Stimulated activated CD8-positive, alpha-beta memory T cell treated with anti-CD3 and anti-CD28 coated beads, Interleukin-15, amount 100 ng/mL, for 4 hours (primary cell): ENCODE results near the gene ADD3.
"Not testable (repeated sequence)": the region's sequence is repeated elsewhere in the genome, so short reads cannot be mapped to it uniquely, and the experiment has no call there.

Experiments used
- DNase-seq, 2 donors: peaks; one replicate each; pipeline ENCODE4 v3.0.0-alpha.2; 2020; ENCODE audit warnings: low read depth in 2 of 2

Gene ADD3

DNA sequence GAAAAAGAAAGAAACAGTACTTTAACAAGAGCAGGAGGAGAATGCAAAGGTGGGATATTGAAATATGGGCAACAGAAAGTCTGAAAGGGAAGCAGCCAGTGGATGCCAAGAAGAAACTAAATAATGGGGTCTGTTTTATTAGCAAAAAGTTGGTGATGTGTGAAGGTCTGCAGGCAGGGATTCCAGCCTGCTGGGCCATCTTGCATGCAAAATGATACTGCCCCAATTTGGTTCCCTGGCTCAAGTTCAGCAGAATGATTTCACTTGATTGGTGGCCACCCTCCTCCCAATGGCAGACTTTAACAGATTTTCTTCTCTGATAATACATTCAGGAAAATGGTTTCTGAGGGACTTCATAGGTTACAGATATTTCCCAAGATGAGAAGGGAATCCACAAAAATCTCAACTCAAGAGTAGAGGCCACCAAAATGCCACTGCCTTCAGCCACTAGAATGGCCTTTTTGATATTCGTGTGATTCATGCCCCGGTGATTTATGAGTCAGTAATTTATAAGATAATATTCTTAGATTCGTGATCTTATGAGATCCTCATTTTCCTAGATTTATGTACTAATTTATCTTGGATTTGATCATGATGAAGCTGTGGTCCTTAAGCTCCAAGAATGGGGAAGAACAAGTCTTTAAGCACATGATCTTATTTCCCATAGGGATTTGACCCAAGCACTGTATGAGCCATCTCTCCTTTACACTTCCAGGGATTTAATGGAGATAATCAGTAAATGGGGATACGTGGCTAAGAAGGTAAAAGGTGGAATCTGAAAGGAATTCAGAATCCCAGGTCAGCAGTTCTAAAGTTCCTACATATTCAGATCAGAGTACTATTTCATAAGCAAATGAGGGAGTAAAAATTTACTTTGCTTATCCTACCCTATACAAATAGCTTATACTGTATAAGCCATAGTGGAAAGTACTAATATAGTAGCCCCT lies 32.3 kb upstream of the ADD3 start:
- no peak for DNase-seq

DNA sequence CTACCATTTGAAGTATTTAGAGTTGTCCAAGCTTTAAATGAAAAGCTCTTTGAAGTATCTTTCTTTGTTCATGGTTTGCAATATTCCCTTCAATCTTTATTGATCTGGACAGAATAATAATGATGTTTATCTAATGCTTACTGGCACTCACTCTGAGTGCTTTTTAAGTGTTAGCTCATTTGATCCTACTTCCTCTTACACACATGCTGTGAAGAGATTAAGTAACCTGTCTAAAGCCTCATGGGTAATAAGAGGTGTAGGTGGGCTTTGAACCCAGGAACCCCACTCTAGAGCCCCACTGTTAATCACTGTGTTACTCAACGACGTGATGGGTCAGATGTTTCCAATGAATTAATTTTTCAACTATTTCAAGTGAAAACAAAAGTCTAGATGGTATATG lies 31.1 kb upstream of the ADD3 start:
- no peak for DNase-seq

DNA sequence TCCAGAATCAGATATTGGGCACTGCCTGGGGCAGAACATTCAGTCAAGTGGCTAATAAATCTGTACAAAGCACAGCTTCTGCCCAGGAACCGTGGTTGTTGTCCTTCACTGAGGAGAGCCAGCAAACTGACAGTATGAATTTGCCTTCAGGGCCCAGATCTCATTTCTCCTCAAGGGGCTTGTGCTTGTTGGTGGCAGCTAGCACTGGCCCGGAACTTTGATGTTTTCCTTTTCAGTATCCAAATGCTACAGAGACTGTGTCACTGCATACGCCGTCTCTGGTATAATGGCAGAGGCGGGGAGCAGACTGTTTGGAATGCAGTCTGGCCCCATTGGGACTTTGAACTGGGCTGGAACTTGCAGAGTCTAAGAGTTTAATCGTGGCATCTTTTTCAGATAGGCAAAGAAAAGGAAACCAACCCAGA lies 30.4 kb upstream of the ADD3 start:
- DNase-seq: no peak

DNA sequence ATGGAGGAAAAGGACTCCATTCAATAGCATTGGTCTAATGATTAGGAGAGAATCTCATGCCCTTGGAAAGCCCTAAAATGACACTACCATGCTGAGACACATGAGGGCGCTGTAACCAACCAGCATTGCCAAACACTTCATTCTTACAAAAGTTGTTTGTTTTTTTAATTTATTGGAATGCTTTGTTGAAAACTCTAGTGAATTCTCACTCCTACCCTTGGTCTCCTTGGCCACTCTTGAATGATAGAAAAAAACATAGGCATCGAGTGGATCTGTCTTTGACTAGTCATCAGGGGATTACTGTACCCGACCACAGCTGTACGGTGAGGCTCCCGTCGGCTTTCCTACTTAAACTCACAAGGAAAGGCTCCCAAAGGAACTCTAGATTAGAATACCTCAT lies 29.3 kb upstream of the ADD3 start:
- DNase-seq: peak; percentile 1 to 20

DNA sequence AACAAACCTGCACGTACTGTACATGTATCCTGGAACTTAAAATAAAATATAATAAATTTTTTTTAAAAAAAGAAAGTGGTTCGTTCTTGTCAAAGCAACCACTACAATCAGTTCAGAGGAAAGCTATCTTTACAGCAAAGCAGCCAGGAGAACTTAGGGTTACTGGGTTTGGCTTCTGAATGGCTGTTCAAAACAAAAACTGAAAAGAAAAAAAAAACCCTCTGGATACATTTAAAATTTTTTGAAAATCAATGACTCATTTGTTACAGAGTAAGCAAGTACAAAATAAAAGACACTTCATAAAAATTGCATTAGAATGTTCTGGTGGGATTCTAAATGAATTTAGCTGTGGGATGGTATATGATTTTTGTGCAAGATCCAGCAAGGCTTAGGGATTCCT lies 28.6 kb upstream of the ADD3 start:
- DNase-seq: no peak

DNA sequence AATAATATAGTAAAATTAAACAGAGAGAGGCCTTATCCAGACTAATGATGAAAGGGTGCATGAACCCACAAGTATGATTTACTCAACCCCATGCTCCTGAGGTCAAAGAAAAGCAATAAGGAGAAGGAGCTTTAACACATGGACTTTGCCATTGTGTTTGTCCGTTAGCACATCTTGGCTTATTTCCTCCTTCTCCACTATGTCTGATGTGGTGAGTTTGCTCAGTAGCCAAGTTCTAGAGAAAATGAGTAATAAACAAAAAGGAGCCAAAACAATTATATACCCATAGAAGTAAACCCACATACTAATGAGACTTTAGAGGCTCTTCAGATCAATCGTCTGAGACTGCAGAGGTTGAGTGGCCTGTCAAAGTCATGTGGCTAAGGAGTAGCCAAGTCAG lies 26.1 kb upstream of the ADD3 start:
- no peak for DNase-seq

DNA sequence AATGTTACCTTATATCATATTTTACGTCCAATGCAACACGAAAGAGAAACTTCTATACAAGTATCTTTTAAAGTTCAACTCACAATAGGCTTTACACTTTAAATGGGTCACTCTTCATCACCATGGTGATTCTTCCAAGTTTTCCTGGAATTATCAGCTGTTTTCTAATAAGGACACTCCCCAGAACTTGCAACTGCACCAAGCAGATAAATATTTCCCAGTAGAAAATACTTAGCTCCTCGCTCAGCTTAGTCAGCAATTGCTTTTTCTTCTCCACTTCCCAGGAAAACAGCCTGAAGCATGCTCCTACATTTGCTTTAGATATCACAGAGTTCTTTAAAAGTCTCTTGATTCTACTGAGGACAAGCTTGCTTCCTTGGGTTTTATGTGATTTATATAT lies 25.7 kb upstream of the ADD3 start:
- no peak for DNase-seq

DNA sequence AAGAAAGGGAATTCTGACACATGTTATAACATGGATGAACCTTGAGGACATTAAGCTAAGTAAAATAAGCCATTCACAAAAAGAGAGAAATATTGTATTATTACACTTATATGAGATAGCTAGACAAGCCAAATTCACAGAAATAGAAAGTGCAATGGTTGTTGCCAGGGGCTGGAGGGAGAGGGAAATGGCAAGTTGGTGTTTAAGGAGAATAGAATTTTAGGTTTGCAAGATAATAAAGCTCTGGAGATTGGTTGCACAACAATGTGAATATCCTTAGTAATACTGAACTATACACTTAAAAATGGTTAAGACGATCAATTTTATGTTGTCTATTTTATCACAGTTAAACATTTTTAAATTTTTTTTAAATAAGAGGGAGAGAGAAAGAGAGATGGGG lies 25.0 kb upstream of the ADD3 start:
- no peak for DNase-seq

DNA sequence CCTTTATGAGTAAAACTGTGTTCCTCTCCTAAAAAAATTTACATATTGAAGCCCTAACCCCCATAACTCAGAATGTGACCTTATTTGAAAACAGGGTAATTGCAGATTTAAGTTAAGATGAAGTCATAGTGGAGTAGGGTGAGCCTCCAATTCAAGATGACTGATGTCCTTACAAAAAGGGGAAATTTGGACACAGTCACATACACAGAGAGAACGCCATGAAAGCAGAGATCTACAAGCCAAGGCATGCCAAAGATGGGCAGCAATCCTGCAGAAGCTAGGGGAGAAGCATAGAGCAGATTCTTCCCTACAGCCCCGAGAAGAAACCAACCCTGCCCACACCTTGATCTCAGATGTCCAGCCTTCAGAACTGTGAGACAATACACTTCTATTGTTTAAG lies 23.8 kb upstream of the ADD3 start:
- no peak for DNase-seq

DNA sequence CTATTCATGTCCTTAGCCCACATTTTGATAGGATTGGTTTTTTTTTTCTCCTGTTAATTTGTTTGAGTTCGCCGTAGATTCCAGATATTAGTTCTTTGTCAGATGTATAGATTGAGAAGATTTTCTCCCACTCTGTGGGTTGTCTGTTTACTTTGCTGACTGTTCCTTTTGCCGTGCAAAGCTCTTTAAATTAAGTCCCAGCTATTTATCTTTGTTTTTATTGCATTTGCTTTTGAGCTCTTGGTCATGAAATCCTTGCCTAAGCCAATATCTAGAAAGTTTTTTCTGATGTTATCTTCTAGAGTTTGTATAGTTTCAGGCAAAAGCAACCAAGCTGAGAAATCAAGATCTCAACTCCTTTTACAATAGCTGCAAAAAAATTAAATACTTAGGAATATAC lies 22.0 kb upstream of the ADD3 start:
- DNase-seq: not testable (repeated sequence)

DNA sequence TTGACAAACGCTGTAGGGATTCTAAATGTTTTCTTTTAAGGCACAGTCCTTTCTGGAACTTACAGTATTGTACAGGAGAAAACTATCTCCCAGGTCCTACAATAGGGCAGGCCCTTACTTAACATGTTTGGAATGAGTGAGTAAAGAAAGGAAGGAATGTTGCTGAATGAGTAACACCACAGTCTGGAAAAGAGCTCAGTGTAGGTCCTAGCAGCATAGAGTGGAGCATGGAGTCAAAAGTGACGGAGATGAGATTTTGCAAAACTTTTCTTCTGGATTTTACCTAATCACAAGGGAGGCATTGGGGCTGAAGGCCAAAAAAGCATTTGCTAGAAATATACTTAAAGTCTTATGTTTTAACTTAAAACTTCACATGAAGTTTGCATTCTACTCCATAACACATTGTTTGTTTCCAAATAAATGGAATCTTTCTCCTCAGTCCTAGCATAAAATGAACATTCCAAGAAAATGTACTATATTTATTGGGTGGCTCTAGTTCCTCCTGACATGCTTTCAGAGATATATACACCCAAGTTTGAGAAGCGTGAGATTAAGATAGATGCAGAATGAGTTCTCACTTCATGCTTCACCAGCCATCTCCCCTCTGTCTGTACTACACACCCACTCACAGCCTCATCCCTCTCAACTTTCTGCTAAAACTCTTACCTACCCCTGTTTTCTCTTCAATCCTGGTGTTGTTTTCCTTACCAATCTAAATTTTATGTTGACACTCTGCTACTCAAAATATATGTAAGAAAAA lies 20.2 kb upstream of the ADD3 start:
- no peak for DNase-seq

DNA sequence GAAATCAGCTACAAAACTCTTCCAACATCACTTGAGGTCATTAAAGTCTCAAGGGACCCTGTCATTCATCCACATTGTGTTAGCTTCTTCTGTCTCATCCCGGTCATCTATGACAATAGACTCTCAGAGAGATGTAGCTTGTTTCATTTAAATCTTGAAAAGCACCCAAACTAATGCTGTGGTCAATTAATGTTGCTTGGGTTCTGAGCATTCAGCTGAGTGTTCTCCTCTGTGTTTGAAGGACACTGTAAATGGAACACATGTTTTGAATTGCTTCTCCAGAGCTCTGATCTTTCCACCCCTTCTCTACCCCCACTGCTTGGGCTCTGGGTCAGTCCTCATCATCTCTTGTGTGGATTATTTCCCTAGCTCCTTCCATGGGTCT lies 19.6 kb upstream of the ADD3 start:
- DNase-seq: no peak

DNA sequence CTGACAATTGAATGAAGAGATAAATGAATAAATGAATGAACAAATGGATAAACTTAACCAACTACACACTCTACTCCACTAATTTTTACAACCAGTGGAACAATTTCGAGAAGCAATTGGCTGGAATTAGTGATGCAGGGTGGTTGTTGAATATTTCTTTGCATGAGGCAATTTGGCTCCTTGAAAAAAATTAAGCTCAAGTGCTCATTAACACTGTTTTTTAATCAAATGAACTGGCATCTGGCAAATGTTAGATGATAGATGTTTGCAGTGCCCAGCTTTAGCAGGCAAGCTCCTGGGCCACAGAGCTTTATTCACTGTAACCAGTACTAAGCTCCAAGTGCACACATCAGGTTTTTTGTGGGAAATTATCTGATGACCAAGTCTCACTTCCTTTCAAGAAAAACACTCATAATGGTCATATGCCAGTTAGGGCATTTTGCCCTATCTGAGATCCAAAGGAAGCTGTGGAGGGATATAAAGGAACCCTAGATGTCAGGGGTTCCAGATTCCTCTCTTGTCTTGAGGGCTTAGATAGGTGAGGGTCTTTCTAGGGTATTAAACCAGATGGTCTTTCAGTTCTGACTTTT lies 16.4 kb upstream of the ADD3 start:
- DNase-seq: no peak

DNA sequence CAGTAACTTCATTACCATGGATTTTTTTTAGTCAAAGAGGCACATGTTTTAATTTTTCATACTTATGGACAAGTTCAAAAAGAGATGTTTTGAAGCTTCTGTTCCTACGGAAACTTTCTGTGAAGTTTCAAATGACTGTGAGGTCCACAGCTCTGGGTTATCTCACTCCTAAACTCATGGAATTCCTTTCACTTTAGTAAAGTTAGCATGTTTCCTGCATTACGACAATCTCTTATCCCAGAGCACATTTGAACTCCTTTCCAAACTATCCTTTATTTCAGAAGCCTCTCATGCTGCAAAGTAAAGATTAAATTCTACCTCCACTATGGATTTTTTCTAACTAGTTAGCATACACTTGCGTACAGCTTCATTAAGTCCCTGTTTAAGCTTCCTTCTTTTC lies 15.3 kb upstream of the ADD3 start:
- DNase-seq: no peak

DNA sequence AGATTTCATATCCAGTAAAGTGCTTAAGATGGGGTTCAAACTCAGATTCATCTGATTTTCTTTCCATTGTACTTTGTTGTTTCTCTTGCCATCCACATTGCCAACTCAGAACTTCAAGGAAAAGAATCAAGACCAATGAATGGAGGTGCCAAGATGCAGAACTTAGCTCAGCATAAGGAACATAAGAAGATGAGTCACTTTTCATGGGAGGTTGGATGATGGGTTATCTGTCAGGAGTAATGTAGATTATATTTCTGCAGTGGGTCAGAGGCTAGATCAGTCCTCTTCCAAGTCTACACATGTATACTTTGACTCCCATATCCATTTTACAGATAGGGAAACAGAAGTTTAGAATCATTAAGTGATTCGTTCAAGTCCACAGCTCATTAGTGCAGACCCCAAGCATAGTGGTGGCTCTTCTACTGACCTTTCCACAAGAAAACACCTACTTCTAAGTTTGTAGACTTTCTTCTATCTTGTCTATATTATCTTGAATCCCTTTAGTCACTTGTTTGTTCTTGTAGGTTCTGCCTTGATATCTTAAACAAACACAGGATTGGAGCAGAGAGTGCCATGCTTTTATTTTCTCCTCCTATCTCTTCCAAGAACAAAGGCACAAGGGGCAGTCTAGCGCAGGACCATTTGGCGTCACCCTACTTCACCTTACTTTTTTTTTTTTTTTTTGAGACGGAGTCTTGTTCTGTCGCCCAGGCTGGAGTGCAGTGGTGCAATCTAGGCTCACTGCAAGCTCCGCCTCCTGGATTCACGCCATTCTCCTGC lies 14.0 kb upstream of the ADD3 start:
- DNase-seq: no peak

DNA sequence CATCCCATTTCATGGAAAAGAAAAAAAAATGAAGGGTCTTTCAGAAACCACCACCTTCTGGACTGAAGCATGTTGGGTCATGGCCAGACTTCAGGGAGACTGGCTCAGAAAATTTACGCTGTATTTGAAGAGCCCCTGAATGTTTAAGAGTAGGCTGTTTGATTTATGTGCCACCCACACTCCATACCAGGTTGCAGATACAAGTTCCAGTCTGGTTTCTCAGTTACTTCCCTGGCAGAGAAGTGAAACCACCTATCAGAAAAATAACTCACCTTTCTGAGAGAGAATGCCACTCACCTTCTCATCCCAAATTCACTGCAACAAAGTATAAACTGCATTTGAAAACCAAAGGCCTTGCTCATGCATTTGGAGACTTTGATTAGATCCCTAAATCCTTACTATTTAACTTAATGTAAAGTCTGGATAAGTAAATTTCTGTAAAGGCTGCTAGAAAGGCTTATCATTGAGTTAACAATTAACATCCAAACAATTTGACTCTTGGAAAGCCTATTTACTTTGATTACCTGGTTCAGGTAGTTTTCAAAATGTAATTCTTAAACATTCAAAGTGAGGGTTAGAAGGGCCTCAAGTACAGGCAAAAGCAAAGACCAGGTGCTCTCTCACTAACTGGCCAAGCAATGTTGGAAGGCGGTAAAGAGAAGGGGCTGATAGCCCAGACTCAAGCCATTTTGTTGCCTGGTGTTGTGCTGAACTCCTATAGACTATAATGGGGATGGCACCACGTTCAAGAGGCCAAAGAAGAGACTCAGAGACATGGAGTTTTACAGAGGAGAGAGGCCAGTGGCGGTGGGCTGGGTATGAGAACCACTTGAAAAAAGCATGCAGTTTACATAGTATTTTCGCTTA lies 12.8 kb upstream of the ADD3 start:
- no peak for DNase-seq

DNA sequence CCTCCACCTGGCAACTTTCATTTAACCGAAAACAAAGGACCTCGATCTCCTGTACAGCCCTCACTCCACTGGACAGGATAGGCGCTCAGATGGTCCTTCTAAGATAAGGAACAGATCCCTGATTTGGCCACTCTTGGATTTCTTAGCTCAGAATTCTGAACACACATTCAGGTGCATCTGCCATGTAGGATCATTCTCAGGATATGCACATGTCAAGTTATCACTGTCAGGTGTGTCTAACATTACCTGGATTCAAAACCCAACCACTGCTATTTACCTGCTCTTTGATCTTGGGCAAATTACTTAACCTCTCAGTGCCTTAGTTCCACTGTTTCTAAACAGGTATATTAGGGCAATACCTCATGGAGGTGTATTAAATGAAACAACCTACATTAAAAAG lies 12.2 kb upstream of the ADD3 start:
- DNase-seq: no peak

DNA sequence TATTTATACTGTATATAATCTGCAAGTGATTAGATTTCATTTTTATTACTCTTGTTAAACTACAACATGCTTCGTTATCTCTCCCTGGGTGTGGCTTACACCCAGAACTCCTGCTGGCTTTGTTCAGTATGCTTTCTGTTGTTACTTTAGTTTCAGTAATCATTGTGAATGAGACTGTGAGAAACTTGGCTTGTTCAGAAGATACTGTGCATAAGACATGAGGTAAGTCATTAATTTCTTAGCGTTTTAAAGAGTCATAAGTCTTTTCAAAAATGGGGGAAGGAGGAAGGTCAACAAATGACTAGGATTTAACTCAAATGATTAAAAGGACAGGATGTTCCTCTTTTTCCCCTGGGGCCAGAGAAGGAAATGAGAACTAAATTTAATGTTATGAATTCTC lies 11.6 kb upstream of the ADD3 start:
- no peak for DNase-seq

DNA sequence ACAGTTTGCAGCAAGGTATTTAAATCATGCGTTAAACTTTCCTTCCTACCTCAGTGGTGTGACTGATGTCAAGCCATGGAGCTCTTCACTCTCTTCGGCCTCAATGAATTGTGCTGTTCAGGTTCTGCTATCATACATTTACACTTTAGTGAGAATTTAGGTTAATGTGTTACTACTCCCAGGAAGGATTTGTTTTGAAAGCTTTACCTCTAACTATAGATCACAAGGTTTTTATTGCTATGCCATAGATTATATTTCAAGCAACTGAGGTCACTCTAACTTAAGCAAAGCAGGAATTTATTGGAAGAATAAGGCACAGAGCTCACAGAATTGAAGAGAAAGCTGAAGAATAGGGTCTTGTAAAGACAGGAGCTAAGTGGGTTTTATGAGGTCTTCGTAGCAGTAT lies 11.0 kb upstream of the ADD3 start:
- DNase-seq: no peak

DNA sequence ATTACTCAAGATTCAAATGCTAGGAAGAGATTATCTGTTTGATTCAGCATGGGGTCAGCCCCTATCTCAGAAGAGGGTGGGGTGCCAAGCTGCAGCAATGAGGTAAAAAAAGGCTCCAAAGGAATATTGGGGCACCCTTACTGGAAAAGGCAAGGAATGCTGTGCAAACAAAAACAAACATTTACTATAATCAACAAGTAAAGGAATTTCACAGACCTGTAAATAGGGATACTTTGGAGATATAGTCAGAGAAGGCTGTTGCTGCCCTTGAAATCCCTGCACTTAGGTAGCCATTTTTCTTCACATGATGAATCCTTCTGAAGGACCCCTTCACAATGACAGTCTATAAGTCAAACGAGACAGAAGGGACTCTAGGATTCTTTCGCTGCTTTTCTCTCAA lies 10.6 kb upstream of the ADD3 start:
- no peak for DNase-seq

DNA sequence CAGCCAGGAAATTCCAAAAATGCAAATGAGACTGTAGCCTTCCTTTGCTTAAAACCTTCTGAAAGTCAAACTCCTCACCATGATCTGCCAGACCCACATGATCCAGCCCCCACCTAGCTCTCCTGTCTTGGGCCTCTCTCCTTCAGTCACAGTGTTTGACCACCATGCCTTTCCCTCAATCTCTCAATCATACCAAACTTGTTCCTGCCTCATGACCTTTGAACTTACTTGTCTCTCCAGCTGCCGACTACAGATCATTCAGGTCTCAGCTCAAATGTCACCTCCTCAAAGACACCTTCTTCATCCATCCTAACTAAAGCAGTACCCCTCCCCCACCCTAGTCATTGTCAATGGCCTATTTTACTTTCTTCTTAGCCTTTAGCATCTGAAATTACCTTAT lies 9.3 kb upstream of the ADD3 start:
- no peak for DNase-seq
